Measurements from ENCODE around the gene KDM4B. TPM values are rescaled to one million over a fixed set of nuclear protein-coding genes. Genes with fewer than 3 reads are reported as not detected.

Gene KDM4B
- total and polyA plus RNA-seq, 2 donors (not counting 1 experiment from before 2014, with no cell fraction given): 75.5 to 205 TPM

DNA sequence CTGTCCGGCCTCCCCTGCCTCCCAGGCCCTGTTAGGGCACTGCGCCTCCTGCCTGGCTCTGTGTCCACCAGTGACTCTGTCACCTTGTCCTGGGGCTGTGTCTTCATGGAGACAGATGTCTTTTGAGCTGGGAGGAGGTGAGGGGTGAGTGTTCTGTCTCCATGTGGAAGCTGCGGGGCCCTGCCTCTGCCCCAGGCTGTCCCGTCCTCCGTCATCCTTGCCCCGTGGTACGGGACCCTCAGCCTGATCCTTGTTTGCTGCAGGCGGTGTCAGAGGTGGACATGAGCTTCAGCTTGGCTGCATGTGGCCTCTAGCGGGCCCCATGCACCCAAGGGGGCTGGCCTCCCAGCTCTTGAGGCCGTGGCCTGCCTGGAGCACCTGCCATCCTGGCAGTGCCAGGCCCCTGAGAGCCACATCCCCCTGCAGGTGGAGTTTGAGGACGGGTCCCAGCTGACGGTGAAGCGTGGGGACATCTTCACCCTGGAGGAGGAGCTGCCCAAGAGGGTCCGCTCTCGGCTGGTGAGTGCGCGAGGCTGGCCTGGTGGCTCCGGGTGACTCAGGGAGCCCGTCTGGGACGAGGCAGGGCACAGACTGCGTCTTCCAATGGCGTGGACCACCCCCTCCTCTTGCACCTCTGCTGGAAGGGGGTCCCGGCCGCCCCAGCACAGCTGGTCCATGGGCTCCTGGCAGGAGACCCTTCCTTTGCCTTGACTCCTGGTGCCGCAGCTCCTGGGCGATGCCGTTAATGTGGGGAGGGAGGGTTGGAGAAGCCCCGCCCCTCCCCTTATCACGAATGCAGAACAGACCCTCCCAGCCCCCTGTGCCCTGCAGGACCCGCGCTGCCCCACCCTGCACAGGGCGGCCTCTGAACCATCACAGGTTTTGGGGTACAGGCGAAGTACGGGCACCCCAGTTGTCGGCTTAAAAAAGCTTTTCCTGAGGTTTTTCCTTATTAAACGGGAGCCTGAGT, 181.3 kb downstream of the KDM4B start:
- Mint-ChIP-seq H3K4me3 (no peak overlapping the region), H3K4me1 (peaks cover 17% of the 10 kb centered on the region), H3K27me3 (no peaks in the 10 kb centered on the region), H3K27ac (no peak overlapping the region), H3K9me3 (ENCODE audit: insufficient read depth) (no peaks in the 10 kb centered on the region)
- TF ChIP-seq, protein P1, sequence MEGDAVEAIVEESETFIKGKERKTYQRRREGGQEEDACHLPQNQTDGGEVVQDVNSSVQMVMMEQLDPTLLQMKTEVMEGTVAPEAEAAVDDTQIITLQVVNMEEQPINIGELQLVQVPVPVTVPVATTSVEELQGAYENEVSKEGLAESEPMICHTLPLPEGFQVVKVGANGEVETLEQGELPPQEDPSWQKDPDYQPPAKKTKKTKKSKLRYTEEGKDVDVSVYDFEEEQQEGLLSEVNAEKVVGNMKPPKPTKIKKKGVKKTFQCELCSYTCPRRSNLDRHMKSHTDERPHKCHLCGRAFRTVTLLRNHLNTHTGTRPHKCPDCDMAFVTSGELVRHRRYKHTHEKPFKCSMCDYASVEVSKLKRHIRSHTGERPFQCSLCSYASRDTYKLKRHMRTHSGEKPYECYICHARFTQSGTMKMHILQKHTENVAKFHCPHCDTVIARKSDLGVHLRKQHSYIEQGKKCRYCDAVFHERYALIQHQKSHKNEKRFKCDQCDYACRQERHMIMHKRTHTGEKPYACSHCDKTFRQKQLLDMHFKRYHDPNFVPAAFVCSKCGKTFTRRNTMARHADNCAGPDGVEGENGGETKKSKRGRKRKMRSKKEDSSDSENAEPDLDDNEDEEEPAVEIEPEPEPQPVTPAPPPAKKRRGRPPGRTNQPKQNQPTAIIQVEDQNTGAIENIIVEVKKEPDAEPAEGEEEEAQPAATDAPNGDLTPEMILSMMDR (IDR thresholded peaks at IDR 0.05): no peak
- TF ChIP-seq EZH2 (IDR thresholded peaks at IDR 0.05; ENCODE audit: borderline replicate concordance, insufficient read depth, low read depth, low read length, poor library complexity, severe bottlenecking): no peak
- peaks cover 0 to 9% of the 10 kb centered on the region in 2 donors for H3K4me1 ChIP-seq (ENCODE audit: control insufficient read depth in 2 of 2, insufficient read depth in 2 of 2, low read length in 2 of 2)
- ChIA-PET POLR2A (interaction anchor here (1.2 kb wide), 1 partner anchor 19 kb away, joined by 3 read pairs; no protein-coding TSS in a partner anchor), CTCF (interaction anchor here (1.0 to 10.2 kb wide), 4 partner anchors 11 to 100 kb away, joined by 3 to 102 read pairs (median 4); no protein-coding TSS in a partner anchor)
- peaks cover 0 to 84% of the 10 kb centered on the region in 2 experiments for H3K36me3 ChIP-seq (replicated peaks in 1 of 2; ENCODE audit: control extremely low read depth in 1 of 2, control insufficient read depth in 1 of 2, extremely low read depth in 1 of 2, insufficient read depth in 2 of 2, low read length in 1 of 2)
- no peak overlapping the region for H2AFZ ChIP-seq (ENCODE audit: insufficient read depth, low read depth, low read length, poor library complexity, severe bottlenecking)
- peaks cover 12% of the 10 kb centered on the region for H3K79me2 ChIP-seq (ENCODE audit: control insufficient read depth, insufficient read depth, low read length)
- H4K20me1 ChIP-seq (ENCODE audit: control insufficient read depth, insufficient read depth, low read length, poor library complexity, severe bottlenecking): peaks cover 90% of the 10 kb centered on the region
- WGBS (ENCODE audit: insufficient coverage): 98% methylated on average over 33 of the region's 36 CpGs
- H3K9me3 ChIP-seq (ENCODE audit: control extremely low read depth in 1 of 3, control insufficient read depth in 2 of 3, insufficient read depth in 1 of 3, low read length in 2 of 3): no peaks in the 10 kb centered on the region
- H3K4me3 ChIP-seq (ENCODE audit: control extremely low read depth in 1 of 5, extremely low read depth in 1 of 5, insufficient read depth in 1 of 5, low read depth in 2 of 5, low read length in 4 of 5): no peak overlapping the region
- H3K27ac ChIP-seq (ENCODE audit: low read length in 2 of 2): peak overlapping the region in 1 of 2 donors; percentile 6
- DNase-seq (peak; percentile 37), ATAC-seq (ENCODE audit: low read depth) (no peak)
- no peak overlapping the region for H3K4me2 ChIP-seq (replicated peaks; ENCODE audit: low read depth, low read length, poor library complexity, severe bottlenecking)
- intact Hi-C loops (cut with micrococcal nuclease): no loop called here
- H3K9ac ChIP-seq (ENCODE audit: low read length): no peak overlapping the region
- no peaks in the 10 kb centered on the region for H3K27me3 ChIP-seq (replicated peaks in 1 of 4; ENCODE audit: control extremely low read depth in 1 of 4, control insufficient read depth in 3 of 4, insufficient read depth in 4 of 4, low read length in 3 of 4)

Measured in B cell (primary cell).